OCI-LY7 (cell line): ENCODE measurements around the gene MRPS18A.

Source experiments
- CTCF ChIP-seq: fragments of 200-600 bp; sonication (generic); conservative IDR thresholded peaks from 2 replicates; pipeline ENCODE4 v1.5.1; 2014; ENCODE audit warnings: mild to moderate bottlenecking, antibody characterized with exemption, low read length, moderate library complexity, mixed read lengths
- EZH2phosphoT487 ChIP-seq: fragments of 200-600 bp; sonication (generic); IDR thresholded peaks from 2 replicates; pipeline ENCODE4 v1.6.1; 2018; ENCODE audit warnings: low read depth, borderline replicate concordance, mild to moderate bottlenecking, mixed run types, antibody characterized with exemption, low read length, moderate library complexity, mixed read lengths

- TF ChIP-seq CTCF (no peak), EZH2phosphoT487 (no peak)
Measured at GRCh38 chr6:43665376-43665775, 22.2 kb downstream of the MRPS18A start.
